GM12878 (cell line): ENCODE measurements around the gene MGMT. TPM values are rescaled to one million over a fixed set of nuclear protein-coding genes. Genes with fewer than 3 reads are reported as not detected.

ENCODE experiments used
- ATAC-seq: fragments of 200-7000 bp; cut with Tn5 transposase; 3 replicates; pipeline ENCODE4 v1.9.1; 2020; ENCODE audit warnings: mild to moderate bottlenecking, moderate library complexity
- BruUV-seq: library from RNA; stranded (reverse); fragments of 400-500 nt; replicated peaks from 2 replicates; lab custom pipeline; 2021; lab: Mats Ljungman, UMichigan
- CTCF ChIA-PET: fragments of 300-600 bp; sonication (Branson Sonifier 250); formaldehyde crosslinking; extraction: SDS; loops from one replicate; lab custom pipeline; 2021; ENCODE audit warnings: inconsistent platforms; lab: Yijun Ruan, JAX
- POLR2A ChIA-PET: fragments of 350-600 bp; formaldehyde crosslinking; extraction: SDS; loops from one replicate; lab custom pipeline; 2021; ENCODE audit warnings: inconsistent platforms; lab: Charles Lee
- RAD21 ChIA-PET: fragments of 300-600 bp; sonication (Branson Sonifier 250); formaldehyde crosslinking; loops from one replicate; lab custom pipeline; 2023; ENCODE audit warnings: antibody characterized with exemption; ENCODE audit not compliant: unreplicated experiment; lab: Charles Lee
- SMC1A ChIA-PET: fragments of 300-600 bp; sonication (Branson Sonifier 250); formaldehyde crosslinking; loops from one replicate; lab custom pipeline; 2023; ENCODE audit not compliant: unreplicated experiment, uncharacterized antibody; lab: Charles Lee
- DNase-seq: peaks from one replicate; pipeline ENCODE4 v3.0.0-alpha.2; 2011; ENCODE audit warnings: low read depth, low spot score
- FAIRE-seq: peaks from 3 replicates; lab custom pipeline; 2011; peaks lifted over from hg19 to GRCh38; lab: Jason Lieb, UNC
- H2AFZ ChIP-seq: 2 replicates; pipeline ENCODE4 v1.6.0; 2011; ENCODE audit warnings: low read depth, low read length, control low read depth; ENCODE audit not compliant: control insufficient read depth
- H3K27ac ChIP-seq: 2 replicates; pipeline ENCODE4 v1.5.1; 2011; ENCODE audit warnings: control low read depth; ENCODE audit not compliant: control insufficient read depth, insufficient read depth
- H3K27me3 ChIP-seq, 2 experiments: replicated peaks in 1 of 2; 2 replicates each; pipeline versions ENCODE4 v1.6.0 to v1.6.1; 2011; ENCODE audit warnings: low read length in 1 of 2; ENCODE audit not compliant: control insufficient read depth in 2 of 2, insufficient read depth in 2 of 2
- H3K36me3 ChIP-seq, 2 experiments: 2 replicates each; pipeline ENCODE4 v1.5.1; 2011; ENCODE audit warnings: low read length in 1 of 2; ENCODE audit not compliant: control insufficient read depth in 2 of 2, insufficient read depth in 2 of 2
- H3K4me1 ChIP-seq: 2 replicates; pipeline ENCODE4 v1.6.1; 2011; ENCODE audit warnings: mild to moderate bottlenecking, low read length, moderate library complexity, mixed read lengths; ENCODE audit not compliant: control insufficient read depth, insufficient read depth
- H3K4me2 ChIP-seq: 2 replicates; pipeline ENCODE4 v1.6.0; 2011; ENCODE audit warnings: control low read depth; ENCODE audit not compliant: control insufficient read depth, insufficient read depth
- H3K4me3 ChIP-seq: fragments of 200-600 bp; sonication (generic); 2 replicates; pipeline ENCODE4 v1.5.1; 2016
- H3K79me2 ChIP-seq: 2 replicates; pipeline ENCODE4 v1.6.0; 2011; ENCODE audit warnings: low read length; ENCODE audit not compliant: control insufficient read depth, insufficient read depth
- H3K9ac ChIP-seq: 2 replicates; pipeline ENCODE4 v1.8.0; 2011; ENCODE audit warnings: low read length, control low read depth, mixed read lengths; ENCODE audit not compliant: control insufficient read depth, insufficient read depth
- H3K9me3 ChIP-seq: replicated peaks from 3 replicates; pipeline ENCODE4 v1.5.1; 2011; ENCODE audit warnings: mild to moderate bottlenecking, low read length; ENCODE audit not compliant: control insufficient read depth, insufficient read depth
- H4K20me1 ChIP-seq: 2 replicates; pipeline ENCODE4 v1.6.0; 2011; ENCODE audit not compliant: control insufficient read depth, insufficient read depth
- DPF2 ChIP-seq: fragments of 450-650 bp; IDR thresholded peaks from 2 replicates; pipeline ENCODE4 v1.6.1; 2017; ENCODE audit warnings: mild to moderate bottlenecking
- E4F1 ChIP-seq: fragments of 450-650 bp; IDR thresholded peaks from 2 replicates; pipeline ENCODE4 v1.6.1; 2018; ENCODE audit warnings: borderline replicate concordance, mild to moderate bottlenecking; ENCODE audit not compliant: partially characterized antibody
- GATAD2B ChIP-seq: fragments of 450-650 bp; conservative IDR thresholded peaks from 2 replicates; pipeline ENCODE4 v1.6.1; 2017; ENCODE audit warnings: low read depth, mild to moderate bottlenecking, moderate library complexity
- MXI1 ChIP-seq: fragments of 150-350 bp; IDR thresholded peaks from 2 replicates; pipeline ENCODE4 v1.6.1; 2011; ENCODE audit warnings: low read depth, mild to moderate bottlenecking, inconsistent platforms, low read length, improper control_type of control experiment
- NBN ChIP-seq: fragments of 450-650 bp; IDR thresholded peaks from 2 replicates; pipeline ENCODE4 v1.6.1; 2016
- NR2C2 ChIP-seq: IDR thresholded peaks from 2 replicates; pipeline ENCODE4 v1.6.1; 2011; ENCODE audit warnings: borderline replicate concordance, low read depth; ENCODE audit not compliant: control insufficient read depth, insufficient read length
- NR2F1 ChIP-seq: fragments of 450-650 bp; conservative IDR thresholded peaks from 2 replicates; pipeline ENCODE4 v1.6.1; 2017; ENCODE audit warnings: mild to moderate bottlenecking
- POLR2A ChIP-seq: IDR thresholded peaks from 2 replicates; pipeline ENCODE4 v1.6.1; 2011; ENCODE audit warnings: low read depth, mild to moderate bottlenecking, low read length
- RUNX3 ChIP-seq: IDR thresholded peaks from 2 replicates; pipeline ENCODE4 v1.6.1; 2012; ENCODE audit warnings: low read length, inconsistent platforms
- USF1 ChIP-seq: IDR thresholded peaks from 2 replicates; pipeline ENCODE4 v1.6.1; 2011; ENCODE audit warnings: borderline replicate concordance, low read depth, mild to moderate bottlenecking, moderate library complexity, mixed read lengths, low read length; ENCODE audit not compliant: insufficient read depth; ENCODE audit errors: extremely low read length
- ZBTB11 ChIP-seq: fragments of 450-650 bp; formaldehyde crosslinking; IDR thresholded peaks from 2 replicates; pipeline ENCODE4 v1.5.0; 2022; ENCODE audit warnings: mild to moderate bottlenecking, missing genetic modification characterization
- ZNF24 ChIP-seq: fragments of 450-650 bp; IDR thresholded peaks from 2 replicates; pipeline ENCODE4 v1.6.1; 2017; ENCODE audit warnings: antibody characterized with exemption, mild to moderate bottlenecking
- ZNF687 ChIP-seq: fragments of 450-650 bp; IDR thresholded peaks from 2 replicates; pipeline ENCODE4 v1.6.1; 2017; ENCODE audit warnings: mild to moderate bottlenecking, moderate library complexity
- WGBS: methylation state at CpG from one replicate; pipeline ENCODE4 v1.1.6; 2016; ENCODE audit warnings: low lambda C conversion rate; ENCODE audit not compliant: insufficient replicate concordance, insufficient coverage; ENCODE audit errors: missing lambda C conversion rate; 5-methylcytosine and 5-hydroxymethylcytosine counted together
- in situ Hi-C: fragments of 300-500 bp; cut with MboI; formaldehyde crosslinking; loops from 9 replicates; pipeline ENCODE4 v1.14.3; 2018; ENCODE audit warnings: mixed read lengths
- intact Hi-C: fragments of 100-400 bp; cut with micrococcal nuclease; formaldehyde crosslinking; loops from one replicate; pipeline ENCODE4 v1.14.2; 2022; ENCODE audit not compliant: unreplicated experiment
- polyA plus RNA-seq, 11 experiments: library from polyadenylated mRNA; depleted of rRNA in 4 of 11; unstranded in 6 of 11; stranded (reverse) in 5 of 11; fragments of >200 nt; fragmentation: Nextera tagmentation in 4 of 11; fragmentation: Illumina TruSeq in 1 of 11; extraction: Ambion mirVana in 4 of 11; extraction: Trizol in 1 of 11; gene quantifications; 1 replicate in 1 of 11; 2 replicates in 10 of 11; pipeline versions ENCODE4 v1.2.1 to v1.2.3, GENCODE V29; 2011 to 2016; ENCODE audit warnings: inconsistent platforms in 2 of 11, missing spikeins in 2 of 11, low read depth in 1 of 11
- total RNA-seq, 4 experiments: library from RNA; depleted of rRNA in 3 of 4; stranded (reverse); fragments of >200 nt in 3 of 4; fragmentation: Illumina TruSeq in 1 of 4; extraction: Trizol in 1 of 4; gene quantifications; 2 replicates each; pipeline versions ENCODE4 v1.2.1 to v1.2.3, GENCODE V29; 2013 to 2021

The MGMT gene
- total and polyA plus RNA-seq, 10 of the 15 experiments (the other 5 are each of a cell fraction or from before 2014, with no cell fraction given): 0.16 to 24.2 (median 13.3) TPM

GRCh38 chr10:129715805-129716204 lies 248.8 kb downstream of the MGMT start (continued):
- TF ChIP-seq ZBTB11 (CRISPR knock-in tag): no peak
- TF ChIP-seq GATAD2B: no peak

GRCh38 chr10:129716211-129716681 lies 249.2 kb downstream of the MGMT start:
- POLR2A ChIA-PET: no interaction called here
- Histone ChIP-seq H3K27me3 (no peaks in the 10 kb centered on the region), H3K4me1 (no peaks in the 10 kb centered on the region), H3K4me2 (no peak overlapping the region), H4K20me1 (no peaks in the 10 kb centered on the region), H2AFZ (no peak overlapping the region), H3K36me3 (no peaks in the 10 kb centered on the region), H3K9ac (no peak overlapping the region), H3K79me2 (no peaks in the 10 kb centered on the region), H3K9me3 (no peaks in the 10 kb centered on the region; the same call in 2 of the 3 replicates), H3K4me3 (no peak overlapping the region), H3K27ac (no peak overlapping the region)
- in situ Hi-C loops (no loop called here), intact Hi-C loops (no loop called here)
- SMC1A ChIA-PET: no interaction called here
- WGBS: 74% methylated on average over 12 of the region's 12 CpGs
- DNase-seq (no peak), ATAC-seq (no peak), FAIRE-seq (no peak)
- RAD21 ChIA-PET: no interaction called here
- CTCF ChIA-PET: no interaction called here
- no TSS peak for BruUV-seq
- no peak for TF ChIP-seq RUNX3
- TF ChIP-seq NR2F1: no peak
- no peak for TF ChIP-seq MXI1
- no peak for TF ChIP-seq E4F1
- no peak for TF ChIP-seq NBN
- TF ChIP-seq USF1: no peak
- no peak for TF ChIP-seq POLR2A
- no peak for TF ChIP-seq DPF2
- TF ChIP-seq ZNF687: no peak
- no peak for TF ChIP-seq NR2C2
- no peak for TF ChIP-seq ZNF24
